A673 (cell line): Measurements from ENCODE around the gene LFNG.

Source experiments
- EZH2 ChIP-seq: fragments of 200-600 bp; sonication (generic); IDR thresholded peaks from 2 replicates; pipeline ENCODE4 v1.6.1; 2017; ENCODE audit warnings: borderline replicate concordance, low read depth, mild to moderate bottlenecking, mixed read lengths, antibody characterized with exemption, low read length; ENCODE audit not compliant: poor library complexity, severe bottlenecking
- TF ChIP-seq, protein P1 (sequence below): fragments of 300-800, 200-600 bp; sonication (generic); conservative IDR thresholded peaks from 2 replicates; pipeline ENCODE4 v1.5.1; 2017; ENCODE audit warnings: low read depth, mild to moderate bottlenecking, antibody characterized with exemption, low read length, moderate library complexity, mixed read lengths

DNA sequence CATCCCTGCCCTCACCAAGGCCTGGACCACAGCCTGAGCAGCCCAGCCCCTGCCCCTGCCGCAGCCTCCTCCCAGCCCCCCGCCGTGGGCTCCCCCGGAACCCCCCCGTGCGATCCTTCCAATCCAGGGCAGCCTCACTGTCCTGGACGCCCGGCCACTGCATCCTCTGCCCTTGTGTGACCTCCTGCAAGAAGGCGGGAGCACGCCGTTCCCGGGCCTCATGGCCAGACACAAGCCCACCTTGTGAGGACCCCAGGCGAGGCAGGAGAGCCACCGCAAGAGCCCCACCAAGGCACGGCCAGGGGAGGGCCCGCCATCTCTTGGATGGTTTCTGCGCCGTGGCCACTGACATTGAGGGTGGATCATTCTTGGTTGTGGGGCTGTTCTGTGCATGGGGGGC, 7.8 kb upstream of the LFNG start:
- TF ChIP-seq, protein P1, sequence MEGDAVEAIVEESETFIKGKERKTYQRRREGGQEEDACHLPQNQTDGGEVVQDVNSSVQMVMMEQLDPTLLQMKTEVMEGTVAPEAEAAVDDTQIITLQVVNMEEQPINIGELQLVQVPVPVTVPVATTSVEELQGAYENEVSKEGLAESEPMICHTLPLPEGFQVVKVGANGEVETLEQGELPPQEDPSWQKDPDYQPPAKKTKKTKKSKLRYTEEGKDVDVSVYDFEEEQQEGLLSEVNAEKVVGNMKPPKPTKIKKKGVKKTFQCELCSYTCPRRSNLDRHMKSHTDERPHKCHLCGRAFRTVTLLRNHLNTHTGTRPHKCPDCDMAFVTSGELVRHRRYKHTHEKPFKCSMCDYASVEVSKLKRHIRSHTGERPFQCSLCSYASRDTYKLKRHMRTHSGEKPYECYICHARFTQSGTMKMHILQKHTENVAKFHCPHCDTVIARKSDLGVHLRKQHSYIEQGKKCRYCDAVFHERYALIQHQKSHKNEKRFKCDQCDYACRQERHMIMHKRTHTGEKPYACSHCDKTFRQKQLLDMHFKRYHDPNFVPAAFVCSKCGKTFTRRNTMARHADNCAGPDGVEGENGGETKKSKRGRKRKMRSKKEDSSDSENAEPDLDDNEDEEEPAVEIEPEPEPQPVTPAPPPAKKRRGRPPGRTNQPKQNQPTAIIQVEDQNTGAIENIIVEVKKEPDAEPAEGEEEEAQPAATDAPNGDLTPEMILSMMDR, result no peak
- no peak for TF ChIP-seq EZH2
